ENCODE measurements around the gene KCTD3.

GRCh38 chr1:215645182-215645581 lies 78.1 kb downstream of the KCTD3 start:
- no peak for TF ChIP-seq EP300 (IDR thresholded peaks at IDR 0.05; ENCODE audit: low read depth in 2 of 2, low read length in 2 of 2)
- TF ChIP-seq EP300 (CRISPR knock-in tag; IDR thresholded peaks at IDR 0.05; ENCODE audit: borderline replicate concordance): no peak
- TF ChIP-seq PBX3 (CRISPR knock-in tag; IDR thresholded peaks at IDR 0.05; ENCODE audit: borderline replicate concordance): no peak
- no peak for TF ChIP-seq ZNF274 (CRISPR knock-in tag; IDR thresholded peaks at IDR 0.05)
- TF ChIP-seq, protein P1, sequence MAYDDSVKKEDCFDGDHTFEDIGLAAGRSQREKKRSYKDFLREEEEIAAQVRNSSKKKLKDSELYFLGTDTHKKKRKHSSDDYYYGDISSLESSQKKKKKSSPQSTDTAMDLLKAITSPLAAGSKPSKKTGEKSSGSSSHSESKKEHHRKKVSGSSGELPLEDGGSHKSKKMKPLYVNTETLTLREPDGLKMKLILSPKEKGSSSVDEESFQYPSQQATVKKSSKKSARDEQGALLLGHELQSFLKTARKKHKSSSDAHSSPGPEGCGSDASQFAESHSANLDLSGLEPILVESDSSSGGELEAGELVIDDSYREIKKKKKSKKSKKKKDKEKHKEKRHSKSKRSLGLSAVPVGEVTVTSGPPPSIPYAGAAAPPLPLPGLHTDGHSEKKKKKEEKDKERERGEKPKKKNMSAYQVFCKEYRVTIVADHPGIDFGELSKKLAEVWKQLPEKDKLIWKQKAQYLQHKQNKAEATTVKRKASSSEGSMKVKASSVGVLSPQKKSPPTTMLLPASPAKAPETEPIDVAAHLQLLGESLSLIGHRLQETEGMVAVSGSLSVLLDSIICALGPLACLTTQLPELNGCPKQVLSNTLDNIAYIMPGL (CRISPR knock-in tag; IDR thresholded peaks at IDR 0.05; ENCODE audit: borderline replicate concordance in 1 of 2, low read depth in 1 of 2): no peak
- TF ChIP-seq JDP2 (CRISPR knock-in tag; IDR thresholded peaks at IDR 0.05; ENCODE audit: borderline replicate concordance): no peak
- TF ChIP-seq TCF12 (IDR thresholded peaks at IDR 0.05): no peak
- TF ChIP-seq TCF12 (CRISPR knock-in tag; IDR thresholded peaks at IDR 0.05): no peak
- TF ChIP-seq EZH2 (conservative IDR thresholded peaks at IDR 0.05; ENCODE audit: low read depth, low read length): no peak
- TF ChIP-seq, protein P2, sequence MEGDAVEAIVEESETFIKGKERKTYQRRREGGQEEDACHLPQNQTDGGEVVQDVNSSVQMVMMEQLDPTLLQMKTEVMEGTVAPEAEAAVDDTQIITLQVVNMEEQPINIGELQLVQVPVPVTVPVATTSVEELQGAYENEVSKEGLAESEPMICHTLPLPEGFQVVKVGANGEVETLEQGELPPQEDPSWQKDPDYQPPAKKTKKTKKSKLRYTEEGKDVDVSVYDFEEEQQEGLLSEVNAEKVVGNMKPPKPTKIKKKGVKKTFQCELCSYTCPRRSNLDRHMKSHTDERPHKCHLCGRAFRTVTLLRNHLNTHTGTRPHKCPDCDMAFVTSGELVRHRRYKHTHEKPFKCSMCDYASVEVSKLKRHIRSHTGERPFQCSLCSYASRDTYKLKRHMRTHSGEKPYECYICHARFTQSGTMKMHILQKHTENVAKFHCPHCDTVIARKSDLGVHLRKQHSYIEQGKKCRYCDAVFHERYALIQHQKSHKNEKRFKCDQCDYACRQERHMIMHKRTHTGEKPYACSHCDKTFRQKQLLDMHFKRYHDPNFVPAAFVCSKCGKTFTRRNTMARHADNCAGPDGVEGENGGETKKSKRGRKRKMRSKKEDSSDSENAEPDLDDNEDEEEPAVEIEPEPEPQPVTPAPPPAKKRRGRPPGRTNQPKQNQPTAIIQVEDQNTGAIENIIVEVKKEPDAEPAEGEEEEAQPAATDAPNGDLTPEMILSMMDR (CRISPR knock-in tag; IDR thresholded peaks at IDR 0.05): no peak

Data from HepG2 (cell line).